GM12892 (cell line): ENCODE results near the gene IGF1R.

Experiments used
- DNase-seq: peaks from one replicate; pipeline ENCODE4 v3.0.0; 2011; ENCODE audit not compliant: insufficient read length
- FAIRE-seq: peaks from 2 replicates; lab custom pipeline; 2011; peaks lifted over from hg19 to GRCh38; lab: Jason Lieb, UNC
- POLR2A ChIP-seq: IDR thresholded peaks from 2 replicates; pipeline ENCODE4 v1.6.1; 2011; ENCODE audit warnings: low read depth, low read length, control low read depth
- POLR2AphosphoS5 ChIP-seq: IDR thresholded peaks from 2 replicates; pipeline ENCODE4 v1.6.1; 2011; ENCODE audit warnings: low read depth, low read length, control low read depth
- TAF1 ChIP-seq: IDR thresholded peaks from 2 replicates; pipeline ENCODE4 v1.6.1; 2011; ENCODE audit warnings: low read depth, mild to moderate bottlenecking, control low read depth, low read length, borderline replicate concordance

IGF1R gene

DNA sequence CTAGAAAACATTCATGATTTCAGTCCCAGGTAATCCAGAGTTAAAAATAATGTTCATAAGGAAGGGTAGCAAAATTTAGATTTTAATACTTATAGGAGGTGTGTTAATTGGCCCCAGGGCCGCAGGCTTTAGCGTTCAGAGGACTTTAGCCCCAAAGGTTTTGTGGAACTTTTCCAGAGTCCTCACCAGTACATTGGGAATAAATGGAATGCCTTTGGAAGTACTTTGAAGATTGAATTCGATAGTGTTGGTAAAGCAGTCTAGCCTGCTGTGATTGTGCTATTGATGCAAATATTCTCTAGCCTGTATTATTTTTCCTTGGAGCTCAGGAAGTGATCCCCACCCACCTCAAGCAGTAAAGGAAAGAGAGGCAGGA, 137.1 kb downstream of the IGF1R start:
- FAIRE-seq (no peak), DNase-seq (no peak)
- TF ChIP-seq POLR2AphosphoS5, result no peak
- TF ChIP-seq TAF1, result no peak
- TF ChIP-seq POLR2A, result no peak

DNA sequence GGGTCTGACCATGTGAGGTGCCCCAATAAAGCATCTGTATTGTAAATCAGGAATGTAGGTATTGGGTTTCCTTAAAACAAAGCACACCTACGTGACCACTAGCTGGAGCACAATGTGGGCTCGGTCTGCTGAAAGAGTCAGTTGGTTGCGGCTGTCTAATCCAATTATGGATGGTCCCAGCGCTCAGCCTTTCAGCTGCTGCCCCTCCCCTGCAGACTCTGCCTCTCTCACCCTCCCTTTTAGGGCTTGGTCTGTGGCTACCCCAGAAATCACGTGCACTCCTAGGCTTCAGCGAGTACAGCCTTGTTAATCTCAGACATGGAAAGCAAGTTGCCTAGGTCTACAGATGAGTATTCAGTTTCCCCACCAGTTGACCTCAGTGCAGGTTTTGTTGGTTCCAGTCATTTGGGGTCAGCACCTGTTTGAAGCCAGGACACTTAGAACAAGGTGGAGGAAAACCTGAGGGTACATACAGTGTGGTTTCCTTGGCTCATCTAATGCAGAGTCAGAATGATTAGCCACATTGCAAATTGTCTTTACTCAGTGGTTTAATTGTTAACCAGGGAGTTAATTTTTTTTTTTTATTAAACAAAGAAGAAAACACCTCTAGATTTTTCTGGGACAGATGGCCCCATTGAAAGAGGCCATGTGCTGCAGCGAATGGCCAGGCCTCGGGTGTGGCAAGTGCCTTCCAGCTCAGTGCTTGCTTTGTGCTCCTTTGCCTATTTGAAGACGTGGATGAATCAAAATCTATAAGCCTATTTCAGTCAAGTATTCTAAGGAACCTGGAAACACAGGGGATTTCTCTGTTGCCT, 137.7 kb downstream of the IGF1R start:
- no peak for DNase-seq
- FAIRE-seq, result no peak
- no peak for TF ChIP-seq TAF1
- no peak for TF ChIP-seq POLR2AphosphoS5
- no peak for TF ChIP-seq POLR2A

DNA sequence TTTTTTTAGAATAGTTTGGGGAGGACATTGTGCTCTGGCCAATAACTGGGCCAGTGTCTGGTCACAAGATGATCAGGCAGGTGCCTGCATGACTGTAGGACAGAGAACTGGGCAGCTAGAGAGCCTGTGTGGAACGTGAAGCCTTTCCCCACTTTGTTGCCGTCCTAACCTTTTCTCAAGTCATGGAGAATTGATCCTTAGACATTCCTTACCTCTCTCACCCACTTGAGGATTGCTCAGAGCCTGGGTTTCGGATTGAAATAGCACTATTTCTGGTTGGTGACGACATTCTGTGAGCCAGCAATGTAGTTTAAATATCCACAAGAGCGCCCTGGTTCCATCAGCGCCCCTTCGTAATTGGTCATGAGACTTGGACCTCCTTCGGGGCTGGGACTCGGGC, 138.4 kb downstream of the IGF1R start:
- no peak for FAIRE-seq

DNA sequence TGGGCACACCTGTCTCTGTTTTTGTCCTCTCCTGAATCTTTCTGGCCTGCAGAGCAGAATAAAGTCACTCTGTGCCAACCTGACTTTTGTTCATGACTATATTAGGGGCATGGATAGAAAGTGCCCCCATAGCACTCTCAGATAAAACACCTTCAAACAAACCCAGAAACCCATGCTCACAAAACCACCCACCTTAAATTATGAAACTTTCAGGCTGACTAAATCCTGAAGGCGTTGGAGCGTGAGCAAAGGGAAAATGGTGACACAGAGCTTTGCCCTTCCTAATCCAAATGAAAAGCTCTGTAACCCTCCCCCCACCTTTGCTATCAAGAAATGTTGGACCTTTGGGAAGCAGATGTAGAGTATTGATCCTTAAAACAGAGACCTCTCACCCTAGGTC, 138.9 kb downstream of the IGF1R start:
- no peak for DNase-seq
- FAIRE-seq, result no peak
- no peak for TF ChIP-seq POLR2A
- no peak for TF ChIP-seq TAF1
- TF ChIP-seq POLR2AphosphoS5, result no peak

More for the DNA sequence above, 138.4 kb downstream of the IGF1R start:
- TF ChIP-seq POLR2A, result no peak
- TF ChIP-seq POLR2AphosphoS5, result no peak
- no peak for TF ChIP-seq TAF1
- no peak for DNase-seq

DNA sequence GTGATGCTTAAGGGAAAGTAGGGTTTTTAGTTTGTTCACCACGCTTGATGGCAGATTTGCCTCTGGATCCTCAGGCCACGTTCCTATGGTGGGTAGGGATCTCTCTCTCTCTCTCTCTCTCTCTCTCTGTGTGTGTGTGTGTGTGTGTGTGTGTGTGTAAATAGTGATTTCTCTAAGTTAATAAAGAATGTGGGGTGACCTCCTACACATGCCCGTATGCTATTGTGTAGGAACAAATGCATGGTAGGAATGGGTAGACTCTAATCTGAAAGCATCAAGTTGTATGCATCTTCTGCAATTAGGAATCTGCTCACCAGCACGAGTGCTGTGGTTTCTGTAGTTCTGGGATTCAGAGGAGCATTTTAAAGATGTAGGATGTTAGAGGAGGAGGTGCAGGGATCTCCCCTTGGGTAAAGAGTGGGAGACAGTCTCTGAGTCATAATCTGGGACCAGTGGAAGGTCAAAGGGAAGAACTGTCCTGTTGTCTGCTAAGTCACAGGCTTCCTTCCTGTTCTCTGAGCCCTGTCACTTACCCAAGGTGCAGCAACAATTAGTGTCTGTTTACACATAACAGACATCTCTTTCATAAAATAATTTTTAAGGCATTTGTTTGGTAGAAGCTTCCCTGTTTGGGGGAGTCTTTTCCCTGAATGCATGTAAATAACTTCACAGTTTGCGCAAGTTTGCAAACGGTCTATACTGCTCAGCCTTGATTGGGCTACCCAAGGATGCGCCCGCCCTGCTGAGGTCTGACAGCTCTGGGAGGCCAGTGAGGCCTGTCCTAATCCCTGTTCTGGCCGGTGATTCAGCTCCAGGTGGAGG, 139.8 kb downstream of the IGF1R start:
- TF ChIP-seq TAF1, result no peak
- no peak for TF ChIP-seq POLR2AphosphoS5
- TF ChIP-seq POLR2A, result no peak
- FAIRE-seq, result no peak
- DNase-seq, result no peak

- FAIRE-seq (no peak), DNase-seq (no peak)
- TF ChIP-seq POLR2A, result no peak
- TF ChIP-seq POLR2AphosphoS5, result no peak
- no peak for TF ChIP-seq TAF1
Measured at GRCh38 chr15:98789020-98789419, 140.7 kb downstream of the IGF1R start.

GRCh38 chr15:98790270-98790669, 141.9 kb downstream of the IGF1R start:
- FAIRE-seq (no peak), DNase-seq (no peak)

DNA sequence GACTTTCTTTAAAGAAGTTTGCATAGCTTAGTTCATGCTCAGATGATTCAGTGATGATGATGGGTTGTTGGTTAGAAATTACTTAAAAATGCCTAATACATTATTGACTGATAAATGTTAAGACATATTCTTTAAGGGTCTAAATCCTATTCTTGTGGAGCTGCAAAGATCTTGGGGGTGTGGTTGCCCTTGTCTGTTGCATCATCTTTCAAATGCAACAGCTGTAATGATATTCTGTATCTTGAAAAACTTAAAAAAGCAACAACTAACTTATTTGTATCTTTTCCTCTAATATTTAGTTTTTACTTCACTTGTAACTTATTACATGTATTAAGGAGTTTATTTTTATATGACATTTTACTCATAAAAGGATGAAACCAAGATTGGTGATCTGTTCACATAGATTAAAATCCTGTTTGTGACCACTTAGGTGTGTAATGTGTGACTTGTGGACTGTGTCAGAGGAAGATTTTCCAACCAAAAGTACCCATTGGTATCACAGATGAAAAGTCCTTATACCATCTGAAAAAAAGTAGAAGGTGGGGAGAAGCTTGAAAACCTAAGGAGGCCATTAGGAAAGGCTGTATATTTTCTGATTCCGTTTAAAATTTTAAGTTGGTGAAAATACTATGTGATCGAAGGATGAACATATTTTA, 142.8 kb downstream of the IGF1R start:
- no peak for FAIRE-seq

More at GRCh38 chr15:98790270-98790669, 141.9 kb downstream of the IGF1R start:
- TF ChIP-seq POLR2A (no peak), POLR2AphosphoS5 (no peak), TAF1 (no peak)

DNA sequence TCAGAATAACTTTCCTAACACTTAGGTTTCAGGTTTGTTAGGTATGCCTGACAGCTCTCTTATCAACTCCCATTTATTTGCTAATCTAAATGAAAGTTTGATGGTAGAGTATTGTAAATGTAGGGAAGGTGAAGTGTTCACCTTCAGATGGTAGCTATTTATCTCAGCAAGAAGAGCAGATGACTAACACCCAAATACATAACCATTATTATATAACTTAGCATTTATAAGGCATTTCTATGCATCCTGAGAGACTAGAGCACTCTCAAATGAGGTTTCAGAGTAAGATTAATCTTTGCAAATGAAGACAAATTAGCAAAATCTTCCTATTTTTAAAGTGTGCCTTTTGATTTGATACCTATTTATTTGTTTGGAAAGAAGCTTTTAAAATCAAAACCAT, 143.8 kb downstream of the IGF1R start:
- no peak for DNase-seq
- TF ChIP-seq POLR2A (no peak), TAF1 (no peak), POLR2AphosphoS5 (no peak)
- FAIRE-seq, result no peak

More for the DNA sequence above, 142.8 kb downstream of the IGF1R start:
- no peak for TF ChIP-seq POLR2AphosphoS5
- no peak for DNase-seq

DNA sequence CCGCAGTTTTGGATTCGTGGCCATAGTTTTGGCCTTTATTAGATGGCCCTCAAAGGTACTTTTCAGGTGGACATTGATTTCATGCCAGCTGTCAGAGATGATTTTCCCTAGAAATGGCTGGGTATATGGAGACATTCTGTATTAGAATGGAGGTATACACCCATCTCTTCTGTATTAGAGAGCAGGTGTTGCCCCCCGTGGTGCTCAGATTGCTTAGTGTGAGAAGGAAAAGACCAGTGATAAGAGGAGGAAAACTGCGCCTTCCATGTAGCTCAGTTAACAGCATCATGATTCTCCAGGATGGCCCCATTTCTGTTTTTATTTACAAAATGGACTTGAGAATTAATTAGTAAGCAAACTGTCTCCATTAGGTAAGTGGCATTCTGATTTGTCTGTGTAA, 145.9 kb downstream of the IGF1R start:
- no peak for FAIRE-seq
- DNase-seq, result no peak
- no peak for TF ChIP-seq POLR2A
- no peak for TF ChIP-seq TAF1
- no peak for TF ChIP-seq POLR2AphosphoS5

GRCh38 chr15:98794748-98795147, 146.4 kb downstream of the IGF1R start:
- DNase-seq, result no peak
- TF ChIP-seq POLR2A (no peak), TAF1 (no peak), POLR2AphosphoS5 (no peak)
- no peak for FAIRE-seq

DNA sequence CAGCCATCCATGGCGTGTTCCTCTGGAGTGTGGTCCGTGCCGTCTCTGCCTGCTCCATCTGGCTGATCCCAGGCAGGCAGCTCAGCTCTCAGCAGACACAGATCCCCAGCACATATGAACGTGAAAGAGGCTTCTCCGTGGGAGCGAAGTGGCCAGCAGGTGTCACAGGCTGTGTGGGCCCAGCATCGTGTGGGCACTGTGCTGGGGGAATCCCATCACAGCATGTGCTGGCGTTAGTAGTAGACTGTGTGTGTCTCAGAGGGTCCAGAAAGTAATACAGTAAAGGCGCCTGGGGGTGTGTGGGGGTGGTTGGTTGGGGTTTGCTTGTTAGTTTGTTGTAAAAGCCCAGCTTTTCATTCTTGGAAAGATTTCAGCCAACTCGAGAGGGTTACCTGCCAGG, 147.6 kb downstream of the IGF1R start:
- no peak for TF ChIP-seq POLR2AphosphoS5
- no peak for TF ChIP-seq TAF1
- no peak for TF ChIP-seq POLR2A
- FAIRE-seq (no peak), DNase-seq (no peak)
